ENCODE data around the gene FAM53C.
"Not testable (repeated sequence)": the region's sequence is repeated elsewhere in the genome, so short reads cannot be mapped to it uniquely, and the experiment has no call there.

The FAM53C gene

GRCh38 chr5:138351517-138351916 is 13.5 kb downstream of the FAM53C start:
- DNase-seq (ENCODE audit: low read depth) = no peak

GRCh38 chr5:138352071-138352721 is 14.1 kb downstream of the FAM53C start, which contains the start of gene KDM3B:
Gene KDM3B (plus strand): TSS chr5:138352685. CDS start chr5:138352796, 111 bp downstream.
- DNase-seq (ENCODE audit: low read depth) = no peak

- DNase-seq (ENCODE audit: low read depth) = no peak
Observed at GRCh38 chr5:138352722-138353559, 14.9 kb downstream of the FAM53C start.

- DNase-seq (ENCODE audit: low read depth) = no peak
Observed at GRCh38 chr5:138353560-138354080, 15.6 kb downstream of the FAM53C start.

GRCh38 chr5:138354387-138354786 is 16.3 kb downstream of the FAM53C start:
- no peak for DNase-seq (ENCODE audit: low read depth)

GRCh38 chr5:138354926-138355378 is 16.9 kb downstream of the FAM53C start:
- no peak for DNase-seq (ENCODE audit: low read depth)

- DNase-seq (ENCODE audit: low read depth) = no peak
Observed at GRCh38 chr5:138359621-138360020, 21.6 kb downstream of the FAM53C start.

GRCh38 chr5:138360941-138361452 is 22.9 kb downstream of the FAM53C start:
- no peak for DNase-seq (ENCODE audit: low read depth)

GRCh38 chr5:138364576-138364975 is 26.5 kb downstream of the FAM53C start:
- DNase-seq (ENCODE audit: low read depth) = no peak

- no peak for DNase-seq (ENCODE audit: low read depth)
Observed at GRCh38 chr5:138366632-138367382, 28.7 kb downstream of the FAM53C start.

- no peak for DNase-seq (ENCODE audit: low read depth)
Observed at GRCh38 chr5:138369261-138369660, 31.2 kb downstream of the FAM53C start.

- DNase-seq (ENCODE audit: low read depth) = no peak
Observed at GRCh38 chr5:138369706-138370105, 31.6 kb downstream of the FAM53C start.

GRCh38 chr5:138370537-138370936 is 32.5 kb downstream of the FAM53C start:
- no peak for DNase-seq (ENCODE audit: low read depth)

GRCh38 chr5:138371454-138371853 is 33.4 kb downstream of the FAM53C start:
- no peak for DNase-seq (ENCODE audit: low read depth)

- DNase-seq (ENCODE audit: low read depth) = no peak
Observed at GRCh38 chr5:138372225-138372624, 34.2 kb downstream of the FAM53C start.

GRCh38 chr5:138372653-138373052 is 34.6 kb downstream of the FAM53C start:
- DNase-seq (ENCODE audit: low read depth) = no peak

- DNase-seq (ENCODE audit: low read depth) = no peak
Observed at GRCh38 chr5:138382347-138382746, 44.3 kb downstream of the FAM53C start.

- DNase-seq (ENCODE audit: low read depth) = no peak
Observed at GRCh38 chr5:138385660-138386059, 47.6 kb downstream of the FAM53C start.

- DNase-seq (ENCODE audit: low read depth) = no peak
Observed at GRCh38 chr5:138386290-138386689, 48.2 kb downstream of the FAM53C start.

GRCh38 chr5:138389332-138389731 is 51.3 kb downstream of the FAM53C start:
- DNase-seq (ENCODE audit: low read depth) = no peak

- DNase-seq (ENCODE audit: low read depth) = not testable (repeated sequence)
Observed at GRCh38 chr5:138389911-138390310, 51.8 kb downstream of the FAM53C start.

GRCh38 chr5:138391859-138392386 is 53.9 kb downstream of the FAM53C start:
- DNase-seq (ENCODE audit: low read depth) = no peak

All from HS-27A (cell line).